ENCODE measurements around the gene ZXDA.
"Not testable (repeated sequence)": the region's sequence is repeated elsewhere in the genome, so short reads cannot be mapped to it uniquely, and the experiment has no call there.

ZXDA gene, protein sequence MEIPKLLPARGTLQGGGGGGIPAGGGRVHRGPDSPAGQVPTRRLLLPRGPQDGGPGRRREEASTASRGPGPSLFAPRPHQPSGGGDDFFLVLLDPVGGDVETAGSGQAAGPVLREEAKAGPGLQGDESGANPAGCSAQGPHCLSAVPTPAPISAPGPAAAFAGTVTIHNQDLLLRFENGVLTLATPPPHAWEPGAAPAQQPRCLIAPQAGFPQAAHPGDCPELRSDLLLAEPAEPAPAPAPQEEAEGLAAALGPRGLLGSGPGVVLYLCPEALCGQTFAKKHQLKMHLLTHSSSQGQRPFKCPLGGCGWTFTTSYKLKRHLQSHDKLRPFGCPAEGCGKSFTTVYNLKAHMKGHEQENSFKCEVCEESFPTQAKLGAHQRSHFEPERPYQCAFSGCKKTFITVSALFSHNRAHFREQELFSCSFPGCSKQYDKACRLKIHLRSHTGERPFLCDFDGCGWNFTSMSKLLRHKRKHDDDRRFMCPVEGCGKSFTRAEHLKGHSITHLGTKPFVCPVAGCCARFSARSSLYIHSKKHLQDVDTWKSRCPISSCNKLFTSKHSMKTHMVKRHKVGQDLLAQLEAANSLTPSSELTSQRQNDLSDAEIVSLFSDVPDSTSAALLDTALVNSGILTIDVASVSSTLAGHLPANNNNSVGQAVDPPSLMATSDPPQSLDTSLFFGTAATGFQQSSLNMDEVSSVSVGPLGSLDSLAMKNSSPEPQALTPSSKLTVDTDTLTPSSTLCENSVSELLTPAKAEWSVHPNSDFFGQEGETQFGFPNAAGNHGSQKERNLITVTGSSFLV

DNA sequence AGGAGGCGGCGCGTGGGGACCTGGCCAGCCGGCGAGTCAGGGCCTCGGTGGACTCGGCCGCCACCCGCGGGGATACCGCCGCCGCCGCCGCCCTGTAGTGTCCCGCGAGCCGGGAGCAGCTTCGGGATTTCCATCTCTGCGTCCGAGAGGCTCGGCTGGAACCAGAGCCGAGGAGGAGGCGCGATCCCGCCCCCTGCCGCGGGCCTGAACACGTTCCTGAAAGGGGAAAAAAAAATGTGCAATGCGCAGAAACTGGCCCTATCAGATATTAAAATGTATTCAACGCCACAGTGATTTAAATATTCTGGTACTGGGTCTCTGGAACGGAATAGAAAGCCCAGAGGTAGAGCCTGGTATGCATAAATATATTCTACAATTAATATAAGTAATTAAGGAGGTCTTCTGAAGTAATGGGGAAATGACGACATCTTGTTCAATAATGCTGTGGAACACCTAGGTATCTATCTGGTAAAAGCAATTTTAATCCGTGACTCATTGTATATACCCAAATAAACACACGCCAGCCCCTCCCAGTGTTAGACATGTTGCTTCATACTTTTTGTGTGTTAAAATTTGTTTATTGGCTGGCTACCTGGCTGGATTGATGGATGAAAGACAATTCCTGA, at the start of gene ZXDA:
Gene ZXDA (minus strand): TSS at position 172 of the 626 bp plus-strand sequence. CDS start 38 bp downstream, at position 134.
- not testable (repeated sequence) for DNase-seq; H4K20me1 ChIP-seq (ENCODE audit: insufficient read depth, low read length); H3K9me3 ChIP-seq (ENCODE audit: insufficient read depth, low read length, severe bottlenecking); H3K27me3 ChIP-seq (ENCODE audit: insufficient read depth, low read length, poor library complexity)
- Histone ChIP-seq H3K4me1 (ENCODE audit: insufficient read depth, low read length) (peaks cover 40% of the 10 kb centered on the region), H3K9ac (ENCODE audit: low read depth, low read length) (peak within 1 kb of the TSS; percentile 54), H3K79me2 (ENCODE audit: insufficient read depth, low read length) (peaks cover 18% of the 10 kb centered on the region; the same call in 1 of the 2 replicates), H3K27ac (ENCODE audit: low read length) (peak within 1 kb of the TSS; percentile 66), H3K4me2 (ENCODE audit: insufficient read depth, low read length) (peak within 1 kb of the TSS; percentile 69), H2AFZ (ENCODE audit: low read depth, low read length) (peak within 1 kb of the TSS; percentile 87), H3K4me3 (ENCODE audit: low read depth in 1 of 2, low read length in 2 of 2) (peak within 1 kb of the TSS; percentile 10 to 58; a peak in 3 of 4 replicates), H3K36me3 (ENCODE audit: insufficient read depth, low read length) (peaks cover 12% of the 10 kb centered on the region; the same call in 1 of the 2 replicates)
- peak; percentile 73 for ATAC-seq (ENCODE audit: insufficient read depth, low read depth)

DNA sequence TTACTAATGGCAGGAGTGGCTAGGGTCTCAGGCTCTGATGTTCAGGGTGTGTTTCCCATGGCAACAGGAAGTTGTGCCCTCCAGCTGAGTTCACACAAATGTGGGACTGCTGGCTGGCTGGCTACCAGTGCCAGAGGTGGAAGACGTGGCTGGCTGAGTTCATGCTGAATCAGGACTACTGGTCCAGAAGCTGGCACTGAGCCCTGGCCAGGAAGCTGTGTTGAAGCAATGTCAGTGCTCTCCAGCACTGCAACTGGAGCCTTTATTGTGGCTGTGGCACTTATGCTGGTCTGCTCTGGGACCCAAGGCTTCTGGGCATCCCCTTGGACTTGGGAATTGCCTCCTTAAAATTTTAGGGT, 42.0 kb upstream of the ZXDA start:
- Histone ChIP-seq H3K9me3 (ENCODE audit: insufficient read depth, low read length, severe bottlenecking) (no peaks in the 10 kb centered on the region), H2AFZ (ENCODE audit: low read depth, low read length) (peak overlapping the region; percentile 55; the same call in 1 of the 2 replicates), H3K4me1 (ENCODE audit: insufficient read depth, low read length) (peaks cover 29% of the 10 kb centered on the region), H3K27ac (ENCODE audit: low read length) (peak overlapping the region; percentile 91), H3K4me3 (ENCODE audit: low read depth in 1 of 2, low read length in 2 of 2) (no peak overlapping the region), H3K79me2 (ENCODE audit: insufficient read depth, low read length) (no peaks in the 10 kb centered on the region), H3K36me3 (ENCODE audit: insufficient read depth, low read length) (no peaks in the 10 kb centered on the region), H3K9ac (ENCODE audit: low read depth, low read length) (peak overlapping the region; percentile 31; the same call in 1 of the 2 replicates), H3K4me2 (ENCODE audit: insufficient read depth, low read length) (peak overlapping the region; percentile 45; the same call in 1 of the 2 replicates), H4K20me1 (ENCODE audit: insufficient read depth, low read length) (no peaks in the 10 kb centered on the region), H3K27me3 (ENCODE audit: insufficient read depth, low read length, poor library complexity) (no peaks in the 10 kb centered on the region)
- TF ChIP-seq, protein P1, sequence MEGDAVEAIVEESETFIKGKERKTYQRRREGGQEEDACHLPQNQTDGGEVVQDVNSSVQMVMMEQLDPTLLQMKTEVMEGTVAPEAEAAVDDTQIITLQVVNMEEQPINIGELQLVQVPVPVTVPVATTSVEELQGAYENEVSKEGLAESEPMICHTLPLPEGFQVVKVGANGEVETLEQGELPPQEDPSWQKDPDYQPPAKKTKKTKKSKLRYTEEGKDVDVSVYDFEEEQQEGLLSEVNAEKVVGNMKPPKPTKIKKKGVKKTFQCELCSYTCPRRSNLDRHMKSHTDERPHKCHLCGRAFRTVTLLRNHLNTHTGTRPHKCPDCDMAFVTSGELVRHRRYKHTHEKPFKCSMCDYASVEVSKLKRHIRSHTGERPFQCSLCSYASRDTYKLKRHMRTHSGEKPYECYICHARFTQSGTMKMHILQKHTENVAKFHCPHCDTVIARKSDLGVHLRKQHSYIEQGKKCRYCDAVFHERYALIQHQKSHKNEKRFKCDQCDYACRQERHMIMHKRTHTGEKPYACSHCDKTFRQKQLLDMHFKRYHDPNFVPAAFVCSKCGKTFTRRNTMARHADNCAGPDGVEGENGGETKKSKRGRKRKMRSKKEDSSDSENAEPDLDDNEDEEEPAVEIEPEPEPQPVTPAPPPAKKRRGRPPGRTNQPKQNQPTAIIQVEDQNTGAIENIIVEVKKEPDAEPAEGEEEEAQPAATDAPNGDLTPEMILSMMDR (IDR thresholded peaks at IDR 0.05; ENCODE audit: borderline replicate concordance, extremely low read depth, low read length, poor library complexity, severe bottlenecking): no peak
- no peak for TF ChIP-seq EZH2 (IDR thresholded peaks at IDR 0.05; ENCODE audit: borderline replicate concordance, low read depth, low read length, severe bottlenecking)
- DNase-seq (no peak), ATAC-seq (ENCODE audit: insufficient read depth, low read depth) (no peak)

DNA sequence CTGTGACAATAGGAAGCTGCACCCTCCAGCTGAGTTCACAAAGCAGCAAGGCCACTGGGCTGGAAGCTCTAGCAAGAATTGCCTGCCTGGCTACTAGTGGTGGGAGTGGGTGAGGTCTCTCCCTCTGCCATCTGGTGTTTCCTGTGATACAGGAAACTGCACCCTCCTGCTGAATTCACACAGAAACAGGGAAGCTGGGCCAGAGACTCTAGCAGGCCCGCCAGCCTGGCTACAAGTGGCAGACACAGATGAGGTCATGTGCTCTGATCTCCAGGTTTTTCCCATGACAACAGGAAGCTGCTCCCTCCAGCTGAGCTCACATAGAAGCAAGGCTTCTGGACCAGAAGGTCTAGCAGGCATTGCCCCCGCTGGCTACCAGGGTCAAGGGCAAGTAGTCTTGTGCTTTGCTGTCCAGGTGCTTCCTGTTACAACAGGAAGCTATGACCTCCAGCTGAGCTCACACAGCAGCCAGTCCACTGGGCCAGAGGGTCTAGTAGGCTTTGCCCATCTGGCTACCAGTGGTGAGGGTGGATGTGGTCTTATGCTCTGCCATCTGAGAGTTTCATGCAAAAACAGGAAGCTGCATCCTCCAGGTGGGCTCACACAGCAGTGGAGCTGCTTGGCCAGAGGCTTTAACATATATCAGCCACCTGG, 41.5 kb upstream of the ZXDA start:
- H3K79me2 ChIP-seq (ENCODE audit: insufficient read depth, low read length): no peaks in the 10 kb centered on the region
- peaks cover 29% of the 10 kb centered on the region for H3K4me1 ChIP-seq (ENCODE audit: insufficient read depth, low read length)
- no peaks in the 10 kb centered on the region for H4K20me1 ChIP-seq (ENCODE audit: insufficient read depth, low read length)
- H2AFZ ChIP-seq (ENCODE audit: low read depth, low read length): peak overlapping the region; percentile 55
- H3K9ac ChIP-seq (ENCODE audit: low read depth, low read length): peak overlapping the region; percentile 39
- no peaks in the 10 kb centered on the region for H3K36me3 ChIP-seq (ENCODE audit: insufficient read depth, low read length)
- H3K4me2 ChIP-seq (ENCODE audit: insufficient read depth, low read length): peak overlapping the region; percentile 45
- H3K27me3 ChIP-seq (ENCODE audit: insufficient read depth, low read length, poor library complexity): no peaks in the 10 kb centered on the region
- TF ChIP-seq, protein P1 (IDR thresholded peaks at IDR 0.05; ENCODE audit: borderline replicate concordance, extremely low read depth, low read length, poor library complexity, severe bottlenecking): no peak
- no peak for TF ChIP-seq EZH2 (IDR thresholded peaks at IDR 0.05; ENCODE audit: borderline replicate concordance, low read depth, low read length, severe bottlenecking)
- peak overlapping the region; percentile 91 for H3K27ac ChIP-seq (ENCODE audit: low read length)
- DNase-seq (peak; percentile 63), ATAC-seq (ENCODE audit: insufficient read depth, low read depth) (peak; percentile 84)
- H3K4me3 ChIP-seq (ENCODE audit: low read depth in 1 of 2, low read length in 2 of 2): peak overlapping the region in 1 of 2 experiments; percentile 18; a peak in 1 of 4 replicates
- H3K9me3 ChIP-seq (ENCODE audit: insufficient read depth, low read length, severe bottlenecking): no peaks in the 10 kb centered on the region
